HG02870 (cell line): ENCODE results near the gene HTN1.
"Not testable (repeated sequence)": the region's sequence is repeated elsewhere in the genome, so short reads cannot be mapped to it uniquely, and the experiment has no call there.

Experiments used
- ATAC-seq: cut with Tn5 transposase; IDR thresholded peaks from one replicate; pipeline ENCODE4 v1.9.1; 2021; ENCODE audit warnings: mild to moderate bottlenecking, moderate library complexity; ENCODE audit not compliant: unreplicated experiment

Gene HTN1

DNA sequence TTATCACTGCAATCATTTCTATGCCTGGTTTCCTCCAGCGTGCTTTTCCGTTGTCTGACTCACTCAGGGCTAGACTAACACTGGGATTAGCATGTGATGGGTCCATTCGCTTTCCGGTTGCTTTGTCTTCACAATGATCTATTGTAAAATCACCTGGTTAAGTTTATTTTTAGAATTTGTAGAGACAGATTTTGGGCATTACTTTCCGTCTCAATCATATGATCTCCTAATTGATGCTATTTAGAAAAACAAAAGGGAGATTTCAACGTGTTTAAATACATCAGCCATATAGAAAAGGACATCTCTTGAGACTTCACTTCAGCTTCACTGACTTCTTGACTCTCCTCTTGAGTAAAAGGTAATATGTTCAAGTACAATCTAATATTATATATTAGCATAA lies at the start of gene HTN1:
Gene HTN1, plus strand, starts transcription at position 301 of the 400 bp plus-strand sequence. CDS start 2,639 bp downstream, outside the sequence.
- ATAC-seq, result not testable (repeated sequence)

DNA sequence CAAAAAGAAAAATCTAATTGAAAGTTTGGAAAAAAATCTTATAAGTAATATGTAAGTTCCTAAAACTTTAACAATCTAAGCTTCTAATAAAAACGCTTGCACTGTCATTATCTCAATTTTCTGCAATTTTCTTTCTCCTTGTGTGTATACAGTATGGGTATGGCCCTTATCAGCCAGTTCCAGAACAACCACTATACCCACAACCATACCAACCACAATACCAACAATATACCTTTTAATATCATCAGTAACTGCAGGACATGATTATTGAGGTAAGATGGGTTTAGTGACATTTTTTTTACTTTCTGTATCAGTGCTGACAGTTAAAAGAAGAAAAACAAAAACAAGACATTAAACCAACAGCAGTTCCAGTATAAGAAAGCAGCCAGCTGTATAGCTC lies 49.5 kb upstream of the HTN1 start:
- no peak for ATAC-seq

DNA sequence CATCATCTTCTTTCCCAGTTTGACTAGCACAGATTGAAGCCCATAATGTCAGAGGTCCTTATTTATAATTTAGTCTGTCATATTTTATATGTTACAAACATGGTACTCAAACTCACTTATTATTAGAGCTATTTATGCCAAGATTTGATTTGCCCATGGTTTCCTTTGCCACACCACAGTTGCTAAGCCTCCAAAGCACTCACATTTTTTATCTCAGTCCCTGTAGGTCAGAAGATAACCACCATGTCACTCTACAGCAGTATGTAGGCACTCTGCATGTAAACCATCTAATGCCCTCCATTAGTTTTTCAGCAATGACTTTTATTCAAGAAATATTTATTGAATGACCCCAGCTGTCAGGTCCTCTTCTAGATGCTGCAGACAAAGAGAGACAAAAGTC lies 47.7 kb upstream of the HTN1 start:
- ATAC-seq, result no peak

DNA sequence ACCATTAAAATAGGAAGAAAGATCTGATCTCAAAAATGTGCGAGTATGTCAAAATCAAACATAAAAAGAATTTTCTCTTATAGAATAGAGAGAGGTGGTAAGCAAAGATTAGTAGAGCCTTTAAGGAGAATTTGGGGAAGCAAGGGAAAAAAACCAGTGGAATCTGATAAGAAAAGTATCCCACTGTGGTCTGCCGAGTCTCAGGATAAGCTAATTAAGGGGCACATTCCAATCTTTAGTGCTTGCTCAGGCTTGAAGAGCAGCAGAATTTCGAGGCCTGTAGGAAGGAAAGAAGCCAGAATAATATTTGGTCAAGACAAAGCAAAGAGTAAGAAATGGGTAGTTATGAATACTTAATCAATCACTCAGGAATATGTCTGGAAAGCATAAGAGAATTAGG lies 41.5 kb upstream of the HTN1 start:
- ATAC-seq, result no peak

DNA sequence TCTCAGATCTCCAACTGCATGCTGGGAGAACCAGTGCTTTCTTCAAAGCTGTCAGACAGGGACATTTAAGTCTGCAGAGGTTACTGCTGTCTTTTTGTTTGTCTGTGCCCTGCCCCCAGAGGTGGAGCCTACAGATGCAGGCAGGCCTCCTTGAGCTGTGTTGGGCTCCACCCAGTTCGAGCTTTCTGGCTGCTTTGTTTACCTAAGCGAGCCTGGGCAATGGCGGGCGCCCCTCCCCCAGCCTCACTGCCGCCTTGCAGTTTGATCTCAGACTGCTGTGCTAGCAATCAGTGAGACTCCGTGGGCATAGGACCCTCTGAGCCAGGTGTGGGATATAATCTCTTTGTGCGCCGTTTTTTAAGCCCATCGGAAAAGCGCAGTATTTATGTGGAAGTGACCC lies 31.2 kb upstream of the HTN1 start:
- not testable (repeated sequence) for ATAC-seq

DNA sequence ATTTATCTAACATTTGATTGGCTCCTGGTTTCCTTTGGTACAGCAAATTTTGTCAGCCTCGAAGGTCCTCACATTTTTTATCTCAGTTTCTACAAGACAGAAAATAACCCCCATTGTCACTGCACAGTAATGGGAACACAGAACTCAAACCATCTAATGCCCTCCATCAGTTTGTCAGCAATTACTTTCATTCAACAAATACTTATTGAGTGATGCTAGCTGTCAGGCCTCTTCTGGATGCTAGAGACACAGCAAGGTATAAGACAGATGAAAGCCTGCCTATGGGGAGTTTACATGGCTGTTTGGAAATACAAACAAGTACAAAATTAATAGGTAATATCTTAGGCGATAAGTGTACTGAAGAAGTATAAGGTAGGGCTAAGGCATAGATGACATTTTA lies 27.0 kb upstream of the HTN1 start:
- ATAC-seq, result no peak

DNA sequence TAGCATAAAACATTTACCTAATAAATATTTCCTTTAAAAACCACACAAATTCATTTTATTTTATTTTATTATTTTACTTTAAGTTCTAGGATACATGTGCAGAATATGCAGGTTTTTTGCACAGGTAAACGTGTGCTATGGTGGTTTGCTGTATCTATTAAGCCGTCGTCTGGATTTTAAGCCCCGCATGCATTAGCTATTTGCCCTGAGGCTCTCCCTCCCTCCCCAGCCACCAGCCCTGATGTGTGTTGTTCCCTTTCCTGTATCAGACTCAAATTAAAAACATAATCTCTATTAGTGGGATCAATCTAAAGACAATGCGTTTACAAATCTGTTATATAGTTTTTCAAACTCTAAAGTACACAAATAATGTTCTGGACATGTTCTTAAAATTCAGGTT lies 23.2 kb upstream of the HTN1 start:
- no peak for ATAC-seq

DNA sequence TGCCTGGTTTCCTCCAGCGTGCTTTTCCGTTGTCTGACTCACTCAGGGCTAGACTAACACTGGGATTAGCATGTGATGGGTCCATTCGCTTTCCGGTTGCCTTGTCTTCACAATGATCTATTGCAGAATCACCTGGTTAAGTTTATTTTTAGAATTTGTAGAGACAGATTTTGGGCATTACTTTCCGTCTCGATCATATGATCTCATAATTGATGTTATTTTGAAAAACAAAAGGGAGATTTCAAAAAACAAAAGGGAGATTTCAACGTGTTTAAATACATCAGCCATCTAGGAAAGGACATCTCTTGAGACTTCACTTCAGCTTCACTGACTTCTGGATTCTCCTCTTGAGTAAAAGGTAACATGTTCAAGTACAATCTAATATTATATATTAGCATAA lies 22.1 kb upstream of the HTN1 start, which contains the start of gene HTN3:
Gene HTN3, plus strand, starts transcription at position 301 of the 400 bp plus-strand sequence. CDS start 2,282 bp downstream, outside the sequence.
- ATAC-seq, result not testable (repeated sequence)

DNA sequence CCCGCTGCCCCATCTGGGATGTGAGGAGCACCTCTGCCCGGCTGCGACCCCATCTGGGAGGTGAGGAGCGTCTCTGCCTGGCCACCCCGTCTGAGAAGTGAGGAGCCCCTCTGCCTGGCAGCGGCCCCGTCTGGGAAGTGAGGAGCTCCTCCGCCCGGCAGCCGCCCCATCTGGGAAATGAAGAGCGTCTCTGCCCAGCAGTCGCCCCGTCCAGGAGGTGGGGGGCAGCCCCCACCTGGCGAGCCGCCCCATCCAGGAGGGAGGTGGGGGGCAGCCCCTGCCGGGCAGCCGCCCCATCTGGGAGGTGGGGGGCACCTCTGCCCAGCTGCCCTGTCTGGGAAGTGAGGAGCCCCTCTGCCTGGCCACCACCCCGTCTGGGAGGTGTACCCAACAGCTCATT lies 12.7 kb upstream of the HTN1 start:
- ATAC-seq, result not testable (repeated sequence)

DNA sequence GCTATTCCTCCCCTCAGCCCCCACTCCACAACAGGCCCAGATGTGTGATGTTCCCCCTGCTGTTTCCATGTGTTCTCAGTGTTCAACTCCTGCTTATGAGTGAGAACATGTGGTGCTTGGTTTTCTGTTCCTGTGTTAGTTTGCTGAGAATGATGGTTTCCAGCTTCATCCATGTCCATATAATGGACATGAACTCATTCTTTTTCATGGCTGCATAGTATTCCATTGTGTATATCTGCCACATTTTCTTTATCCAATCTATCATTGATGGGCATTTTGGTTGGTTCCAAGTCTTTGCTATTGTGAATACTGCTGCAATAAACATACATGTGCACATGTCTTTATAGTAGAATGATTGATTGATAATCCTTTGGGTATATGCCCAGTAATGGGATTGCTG lies 10.3 kb upstream of the HTN1 start:
- ATAC-seq, result not testable (repeated sequence)

DNA sequence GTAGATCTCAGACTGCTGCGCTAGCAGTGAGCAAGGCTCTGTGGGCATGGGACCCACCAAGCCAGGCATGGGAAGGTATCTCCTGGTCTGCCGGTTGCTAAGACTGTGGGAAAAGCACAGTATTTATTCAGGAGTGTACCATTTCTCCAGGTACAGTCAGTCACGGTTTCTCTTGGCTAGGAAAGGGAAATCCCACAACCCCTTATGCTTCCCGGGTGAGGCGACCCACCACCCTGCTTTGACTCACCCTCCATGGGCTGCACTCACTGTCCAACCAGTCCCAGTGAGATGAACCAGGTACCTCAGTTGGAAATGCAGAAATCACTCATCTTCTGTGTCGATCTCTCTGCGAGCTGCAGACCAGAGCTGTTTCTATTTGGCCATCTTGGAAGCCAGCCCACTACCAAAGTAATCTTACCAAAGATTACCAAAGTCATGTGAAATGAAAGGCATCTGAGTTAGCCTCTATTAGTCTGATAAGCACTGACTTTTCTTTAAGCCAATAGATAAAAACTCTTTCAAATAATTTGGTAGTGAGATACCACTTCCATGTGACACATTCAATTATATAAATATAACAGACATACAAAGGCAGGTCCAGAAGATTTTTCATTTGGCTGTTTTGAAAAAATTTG lies 8.5 kb upstream of the HTN1 start:
- ATAC-seq, result no peak

DNA sequence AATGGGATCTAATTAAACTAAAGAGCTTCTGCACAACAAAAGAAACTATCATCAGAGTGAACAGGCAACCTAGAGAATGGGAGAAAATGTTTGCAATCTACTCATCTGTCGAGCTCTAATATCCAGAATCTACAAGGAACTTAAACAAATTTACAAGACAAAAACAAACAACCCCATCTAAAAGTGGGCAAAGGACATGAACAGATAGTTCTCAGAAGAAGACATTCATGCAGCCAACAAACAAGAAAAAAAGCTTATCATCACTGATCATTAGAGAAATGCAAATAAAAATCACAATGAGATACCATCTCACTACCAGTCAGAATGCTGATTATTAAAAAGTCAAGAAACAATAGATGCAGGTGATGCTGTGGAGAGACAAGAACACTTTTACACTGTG lies 6.3 kb downstream of the HTN1 start:
- not testable (repeated sequence) for ATAC-seq

DNA sequence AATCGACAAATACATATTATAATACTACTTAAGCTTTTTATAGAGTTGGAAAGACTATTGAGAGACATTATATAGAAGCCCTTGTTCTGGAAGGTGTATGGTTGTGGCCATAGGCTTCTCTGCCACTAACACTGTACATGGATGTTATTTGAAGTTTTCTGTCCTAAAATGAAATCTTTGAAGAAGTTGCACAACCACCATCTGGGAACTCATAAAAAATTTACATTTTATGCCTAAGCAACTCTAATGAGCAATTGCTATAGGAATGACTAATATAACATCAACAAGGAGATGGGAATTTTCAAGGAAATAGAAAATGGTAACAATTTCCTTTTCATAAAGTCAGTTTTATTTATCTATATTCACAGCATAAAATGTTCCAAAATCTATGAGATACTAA lies 7.4 kb downstream of the HTN1 start:
- ATAC-seq, result no peak

DNA sequence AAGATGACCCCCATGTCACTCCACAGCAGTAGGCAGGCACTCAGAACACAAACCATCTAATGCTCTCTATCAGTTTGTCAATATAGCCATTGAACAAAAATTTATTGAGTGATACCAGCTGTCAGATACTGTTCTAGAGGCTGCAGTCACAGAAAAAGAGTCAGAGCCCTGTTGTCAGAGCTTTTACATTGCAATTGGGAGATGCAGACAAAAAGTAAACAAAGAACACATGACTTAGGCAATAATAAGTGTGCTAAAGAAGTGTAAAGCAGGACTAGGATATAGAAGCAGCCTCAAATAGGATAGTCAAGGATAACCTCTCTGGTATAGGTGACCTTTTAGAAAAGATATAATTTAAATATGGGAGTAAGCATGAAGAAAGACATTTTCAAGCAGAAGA lies 8.9 kb downstream of the HTN1 start:
- no peak for ATAC-seq

DNA sequence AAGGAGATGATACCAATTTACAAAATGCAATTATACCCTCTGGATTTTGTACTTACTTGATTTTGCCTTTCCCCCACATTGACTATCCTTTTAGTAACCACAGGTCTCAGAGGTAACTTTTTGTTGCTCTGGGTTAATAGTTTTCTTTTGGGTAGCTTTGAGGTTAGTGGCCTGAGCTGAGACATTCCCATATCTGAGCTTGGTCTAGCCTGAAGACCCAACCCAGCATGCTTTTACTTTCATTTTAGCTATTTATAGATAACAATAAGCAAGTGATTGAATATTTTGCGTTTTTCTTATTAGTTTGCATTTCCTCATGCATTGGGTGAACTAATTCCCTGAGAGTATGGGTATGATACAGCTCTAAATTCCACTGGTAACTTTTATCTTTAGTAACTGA lies 11.8 kb downstream of the HTN1 start:
- peak; percentile 62 for ATAC-seq

DNA sequence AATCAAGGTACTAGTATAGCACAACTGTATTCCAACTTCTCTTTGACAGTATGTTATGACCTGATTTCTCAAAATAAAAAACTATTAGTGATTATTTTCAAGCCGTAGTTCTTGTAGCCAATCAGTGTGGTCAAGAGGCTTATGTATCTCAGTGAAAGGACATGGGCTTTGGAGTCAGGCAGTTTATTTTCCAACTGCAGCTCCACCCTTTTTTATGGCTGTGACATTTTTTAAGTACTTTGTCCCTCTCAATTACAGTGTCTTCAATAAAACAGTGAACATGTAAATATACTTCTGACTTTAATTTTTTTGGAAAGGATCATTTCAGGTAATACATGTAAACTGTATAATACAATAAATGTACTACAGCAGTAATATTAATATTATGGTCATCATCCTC lies 30.0 kb downstream of the HTN1 start:
- ATAC-seq, result no peak

DNA sequence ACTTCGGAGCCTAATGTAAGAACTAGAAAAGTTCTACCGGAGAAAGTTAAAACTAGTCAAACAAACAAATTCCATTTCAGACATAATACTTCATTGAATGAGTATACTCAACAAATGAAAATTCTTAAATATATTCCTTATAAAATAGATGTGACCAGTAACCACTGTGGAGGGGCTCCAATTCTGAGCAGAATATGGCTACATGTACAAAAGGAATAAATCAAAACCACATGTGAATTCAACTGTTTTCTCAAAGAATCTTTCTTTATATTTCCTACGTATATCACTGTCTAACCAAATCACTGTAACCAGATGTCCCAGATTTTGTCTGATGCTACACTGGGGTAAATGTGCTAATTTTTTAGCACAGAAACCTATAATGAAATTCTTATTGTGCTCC lies 49.0 kb downstream of the HTN1 start:
- no peak for ATAC-seq
